Mucosa of rectum (tissue), 2 donors: ENCODE results near the gene ATL2.
"Not testable (repeated sequence)": the region's sequence is repeated elsewhere in the genome, so short reads cannot be mapped to it uniquely, and the experiment has no call there.

ENCODE experiments used
- H3K27ac ChIP-seq, 2 donors: one replicate each; pipeline ENCODE4 v1.7.0; 2013; ENCODE audit warnings: inconsistent platforms in 2 of 2, low read depth in 2 of 2, low read length in 2 of 2
- H3K27me3 ChIP-seq, 2 donors: one replicate each; pipeline ENCODE4 v1.7.0; 2013; ENCODE audit warnings: low read length in 2 of 2; ENCODE audit not compliant: control insufficient read depth in 2 of 2, insufficient read depth in 2 of 2
- H3K36me3 ChIP-seq, 2 donors: one replicate each; pipeline ENCODE4 v1.7.0; 2013; ENCODE audit warnings: low read length in 2 of 2; ENCODE audit not compliant: control insufficient read depth in 2 of 2, insufficient read depth in 2 of 2
- H3K4me1 ChIP-seq, 2 donors: one replicate each; pipeline ENCODE4 v1.7.0; 2013; ENCODE audit warnings: low read length in 2 of 2, mild to moderate bottlenecking in 1 of 2; ENCODE audit not compliant: control insufficient read depth in 2 of 2, insufficient read depth in 2 of 2
- H3K4me3 ChIP-seq, 2 donors: one replicate each; pipeline ENCODE4 v1.7.0; 2013; ENCODE audit warnings: low read length in 2 of 2
- H3K9ac ChIP-seq, 2 donors: one replicate each; pipeline ENCODE4 v1.7.0; 2013; ENCODE audit warnings: low read length in 2 of 2, low read depth in 1 of 2, mild to moderate bottlenecking in 1 of 2
- H3K9me3 ChIP-seq, 2 donors: one replicate each; pipeline ENCODE4 v1.7.0; 2013; ENCODE audit warnings: low read length in 2 of 2; ENCODE audit not compliant: control insufficient read depth in 2 of 2
- donor health status: healthy.
- donor health status: Normal muscosa, but diverticular disease.

Gene ATL2

DNA sequence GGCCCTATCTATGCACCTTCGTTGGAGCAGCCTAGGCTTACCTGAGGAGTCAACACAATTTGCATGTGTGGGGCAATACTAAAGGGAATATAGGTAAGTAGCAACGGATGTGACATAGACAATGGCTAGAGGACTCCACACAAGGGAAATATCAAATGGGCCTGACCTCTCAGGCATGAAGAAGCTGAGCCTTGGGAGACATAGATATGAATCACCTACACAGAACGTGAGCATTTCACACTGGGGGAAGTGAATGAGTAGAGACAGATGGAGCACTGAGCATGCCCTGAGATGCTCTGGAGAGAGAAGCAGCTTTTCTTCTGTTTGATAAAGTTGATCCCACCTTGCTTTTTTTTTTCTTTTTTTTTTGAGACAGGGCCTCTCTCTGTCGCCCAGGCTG lies 97.9 kb downstream of the ATL2 start:
- Histone ChIP-seq H3K9me3 (no peaks in the 10 kb centered on the region), H3K9ac (no peak overlapping the region), H3K4me1 (peaks cover 0 to 12% of the 10 kb centered on the region in 2 donors), H3K27ac (no peak overlapping the region), H3K4me3 (no peak overlapping the region), H3K27me3 (no peaks in the 10 kb centered on the region), H3K36me3 (no peaks in the 10 kb centered on the region)

DNA sequence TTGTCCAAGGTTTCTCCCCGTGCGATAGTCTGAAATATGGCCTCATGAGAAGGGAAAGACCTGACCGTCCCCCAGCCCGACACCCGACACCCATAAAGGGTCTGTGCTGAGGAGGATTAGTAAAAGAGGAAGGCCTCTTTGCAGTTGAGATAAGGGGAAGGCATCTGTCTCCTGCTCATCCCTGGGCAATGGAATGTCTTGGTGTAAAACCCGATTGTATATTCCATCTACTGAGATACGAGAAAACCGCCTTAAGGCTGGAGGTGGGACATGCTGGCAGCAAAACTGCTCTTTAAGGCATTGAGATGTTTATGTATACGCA lies 99.0 kb downstream of the ATL2 start:
- H3K27me3 ChIP-seq, H3K27ac ChIP-seq, H3K36me3 ChIP-seq, H3K4me1 ChIP-seq, H3K9me3 ChIP-seq, H3K9ac ChIP-seq, H3K4me3 ChIP-seq: not testable (repeated sequence)

GRCh38 chr2:38277245-38278116 lies 99.6 kb downstream of the ATL2 start:
- Histone ChIP-seq H3K27me3 (no peaks in the 10 kb centered on the region), H3K4me1 (peaks cover 0 to 8% of the 10 kb centered on the region in 2 donors), H3K36me3 (no peaks in the 10 kb centered on the region), H3K9ac (no peak overlapping the region), H3K4me3 (no peak overlapping the region), H3K9me3 (no peaks in the 10 kb centered on the region), H3K27ac (no peak overlapping the region)

GRCh38 chr2:38274286-38275276 lies 102.5 kb downstream of the ATL2 start:
- Histone ChIP-seq H3K27me3 (no peaks in the 10 kb centered on the region), H3K4me3 (no peak overlapping the region), H3K9ac (no peak overlapping the region), H3K4me1 (peaks cover 0 to 8% of the 10 kb centered on the region in 2 donors), H3K9me3 (no peaks in the 10 kb centered on the region), H3K36me3 (no peaks in the 10 kb centered on the region), H3K27ac (no peak overlapping the region)

DNA sequence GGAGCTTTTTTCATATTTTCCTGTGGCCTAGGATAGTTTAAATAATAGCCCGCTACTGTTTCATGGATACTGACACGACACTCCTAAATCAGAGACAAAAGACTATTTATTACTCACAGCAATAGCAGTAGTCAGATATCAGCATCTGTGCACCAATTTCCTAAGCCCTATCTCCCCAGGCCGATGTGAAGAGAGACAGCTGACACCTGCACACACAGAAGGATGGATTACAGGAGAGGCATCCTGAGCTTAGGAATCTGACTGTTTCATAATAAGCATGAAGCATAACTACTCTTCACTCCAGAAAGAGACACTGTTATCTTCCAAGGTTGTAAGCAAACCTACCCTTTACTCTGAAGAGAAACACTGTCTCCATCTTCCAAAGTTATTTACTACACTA lies 105.4 kb downstream of the ATL2 start:
- no peak overlapping the region for H3K9ac ChIP-seq

GRCh38 chr2:38269421-38269820 lies 107.7 kb downstream of the ATL2 start:
- no peaks in the 10 kb centered on the region for H3K36me3 ChIP-seq
- H3K27me3 ChIP-seq = no peaks in the 10 kb centered on the region
- H3K4me3 ChIP-seq = no peak overlapping the region
- H3K27ac ChIP-seq = no peak overlapping the region
- H3K4me1 ChIP-seq = no peaks in the 10 kb centered on the region
- no peaks in the 10 kb centered on the region for H3K9me3 ChIP-seq
- no peak overlapping the region for H3K9ac ChIP-seq

More for the DNA sequence above, 105.4 kb downstream of the ATL2 start:
- Histone ChIP-seq H3K4me3 (no peak overlapping the region), H3K4me1 (no peaks in the 10 kb centered on the region), H3K9me3 (no peaks in the 10 kb centered on the region), H3K36me3 (no peaks in the 10 kb centered on the region), H3K27me3 (no peaks in the 10 kb centered on the region), H3K27ac (no peak overlapping the region)

DNA sequence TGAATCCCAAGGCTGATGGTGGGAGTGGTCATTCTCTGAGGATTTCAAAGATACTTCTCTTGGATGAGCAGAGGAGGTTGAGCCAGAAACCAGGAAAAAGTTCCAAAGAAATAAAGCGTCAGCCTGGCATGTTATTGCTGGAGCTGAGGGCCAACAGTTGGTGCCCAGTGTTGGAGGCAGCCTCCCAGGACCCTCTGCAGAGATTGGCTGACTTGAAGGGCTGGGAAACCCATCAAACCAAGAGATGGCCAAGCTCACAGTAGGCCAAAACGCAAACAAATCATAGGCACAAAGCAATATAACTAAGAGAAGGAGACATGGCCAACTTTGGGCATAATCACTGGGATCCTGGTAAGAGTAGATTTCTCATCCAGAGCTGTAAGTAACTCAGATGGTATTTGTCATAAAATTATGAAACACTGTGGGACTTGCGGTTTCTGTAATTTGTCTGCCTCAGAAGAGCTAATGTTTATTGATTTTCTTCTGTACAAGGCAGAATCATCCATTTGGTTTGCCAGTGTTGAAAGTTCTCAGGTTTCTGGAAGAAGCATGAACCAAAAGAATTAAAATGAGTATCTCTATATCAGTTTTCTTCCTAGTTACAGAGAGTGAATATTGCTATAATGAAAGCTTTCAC lies 108.3 kb downstream of the ATL2 start:
- H3K4me3 ChIP-seq = no peak overlapping the region
- H3K27me3 ChIP-seq = no peaks in the 10 kb centered on the region
- no peaks in the 10 kb centered on the region for H3K4me1 ChIP-seq
- no peaks in the 10 kb centered on the region for H3K9me3 ChIP-seq
- no peak overlapping the region for H3K27ac ChIP-seq
- no peaks in the 10 kb centered on the region for H3K36me3 ChIP-seq
- no peak overlapping the region for H3K9ac ChIP-seq

- H3K27ac ChIP-seq = no peak overlapping the region
- no peaks in the 10 kb centered on the region for H3K9me3 ChIP-seq
- no peaks in the 10 kb centered on the region for H3K4me1 ChIP-seq
- H3K9ac ChIP-seq = no peak overlapping the region
- H3K4me3 ChIP-seq = no peak overlapping the region
- H3K36me3 ChIP-seq = no peaks in the 10 kb centered on the region
- H3K27me3 ChIP-seq = no peaks in the 10 kb centered on the region
Observed at GRCh38 chr2:38268001-38268400, 109.1 kb downstream of the ATL2 start.

GRCh38 chr2:38267270-38267925 lies 109.7 kb downstream of the ATL2 start:
- Histone ChIP-seq H3K9ac (no peak overlapping the region), H3K4me3 (no peak overlapping the region), H3K9me3 (no peaks in the 10 kb centered on the region), H3K4me1 (no peaks in the 10 kb centered on the region), H3K27ac (no peak overlapping the region), H3K27me3 (no peaks in the 10 kb centered on the region), H3K36me3 (no peaks in the 10 kb centered on the region)
